Left renal pelvis (tissue), 4 donors: ENCODE data around the gene SLC4A5. TPM values are rescaled to one million over a fixed set of nuclear protein-coding genes. Genes with fewer than 3 reads are reported as not detected.
"Not testable (repeated sequence)": the region's sequence is repeated elsewhere in the genome, so short reads cannot be mapped to it uniquely, and the experiment has no call there.

Experiments used
- DNase-seq, 4 donors: peaks; one replicate each; pipeline ENCODE4 v3.0.0-alpha.2; 2013; ENCODE audit warnings: low read depth in 4 of 4, low spot score in 3 of 4
- polyA plus RNA-seq, 4 donors: library from polyadenylated mRNA; unstranded; fragments of 120-200 nt; gene quantifications; one replicate each; pipeline ENCODE4 v1.2.1, GENCODE V29; 2013; ENCODE audit not compliant: insufficient read length in 4 of 4

SLC4A5 gene
- polyA plus RNA-seq, 4 donors = 1.5 to 3.4 (median 2.3) TPM

DNA sequence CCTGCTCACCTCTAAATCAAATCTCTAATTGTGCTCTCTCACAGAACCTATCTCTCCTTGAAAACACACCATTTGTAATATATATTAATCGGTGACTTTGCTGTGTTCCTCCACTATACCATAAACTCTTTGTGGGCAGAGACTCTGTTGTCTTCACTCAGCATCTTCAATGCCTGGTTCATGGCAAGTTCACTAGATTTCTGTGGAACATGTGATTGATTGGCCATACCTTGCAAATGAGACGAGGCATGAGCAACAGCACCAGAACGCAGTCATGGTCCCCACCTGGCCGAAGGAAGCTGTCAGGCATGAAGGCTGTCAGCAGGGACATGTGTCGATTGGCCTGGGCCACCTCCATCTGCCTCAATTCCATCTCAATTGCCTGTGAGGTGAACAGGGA lies 25.3 kb upstream of the SLC4A5 start:
- DNase-seq = no peak

DNA sequence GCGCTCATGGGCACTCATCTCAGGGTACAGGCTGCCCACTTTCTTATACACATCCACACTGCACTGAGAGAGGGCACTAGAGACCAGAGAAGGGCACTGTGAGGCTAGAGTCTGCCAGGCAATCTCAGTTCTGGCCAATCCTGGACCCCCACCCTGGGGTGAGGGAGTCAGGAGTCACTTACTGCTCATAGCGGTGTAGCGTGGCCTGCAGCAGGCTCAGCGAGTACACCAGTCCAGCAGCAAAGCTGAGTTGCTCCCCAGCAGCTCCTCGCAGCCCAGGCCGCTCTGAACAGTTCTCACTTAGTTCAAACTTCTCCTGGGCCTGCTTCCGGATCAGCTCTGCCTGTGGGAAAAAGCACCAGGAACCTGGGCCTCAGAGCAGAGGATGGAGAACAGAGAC lies 24.6 kb upstream of the SLC4A5 start:
- no peak for DNase-seq

GRCh38 chr2:74366036-74366435 lies 22.8 kb upstream of the SLC4A5 start:
- DNase-seq = no peak

DNA sequence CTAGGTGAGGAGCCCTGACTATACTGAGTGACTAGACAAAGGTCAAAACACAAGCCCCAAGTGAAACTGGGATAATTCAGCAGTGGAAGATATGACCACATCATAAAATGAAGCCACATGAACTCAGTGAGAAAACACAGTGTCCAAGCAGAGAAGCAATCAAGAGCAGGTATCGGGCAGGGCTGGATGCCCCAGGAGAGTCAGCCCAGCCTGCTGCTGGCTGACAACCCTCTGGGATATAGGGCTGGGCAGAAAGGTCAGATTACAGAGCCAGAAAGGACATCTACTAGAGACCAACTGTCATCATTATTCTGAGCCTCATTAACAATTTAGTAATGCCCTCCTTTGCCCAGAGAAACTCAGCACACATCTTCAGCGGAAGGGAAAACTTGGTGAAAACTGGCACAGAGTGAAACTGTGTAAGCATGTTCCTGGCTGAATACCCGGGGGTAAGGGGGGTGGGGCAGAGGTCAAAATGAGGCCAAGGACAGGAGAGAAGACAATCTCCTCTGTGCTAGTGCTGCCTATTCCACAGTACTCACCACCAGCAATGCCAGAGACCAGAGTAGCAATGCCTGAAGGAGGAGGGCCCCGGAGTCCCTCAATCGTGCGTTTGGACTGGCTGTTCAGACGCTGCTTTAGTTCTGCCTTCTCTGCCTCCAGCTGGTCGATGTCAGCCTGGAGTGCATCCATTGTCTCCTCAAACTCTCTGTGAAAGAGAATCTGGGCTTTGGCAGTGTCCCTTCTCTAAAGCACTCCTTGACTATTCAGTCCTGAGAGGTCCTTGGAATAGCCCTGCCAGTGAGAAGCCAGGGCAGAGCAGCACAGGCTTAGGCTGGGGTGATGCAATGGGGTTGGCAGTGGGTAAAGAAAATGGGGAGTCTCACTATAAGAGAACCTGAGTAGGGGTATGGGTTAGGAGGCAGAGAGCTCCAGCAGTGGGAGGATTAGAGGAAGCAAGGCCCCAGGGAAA lies 21.6 kb upstream of the SLC4A5 start:
- DNase-seq = no peak

DNA sequence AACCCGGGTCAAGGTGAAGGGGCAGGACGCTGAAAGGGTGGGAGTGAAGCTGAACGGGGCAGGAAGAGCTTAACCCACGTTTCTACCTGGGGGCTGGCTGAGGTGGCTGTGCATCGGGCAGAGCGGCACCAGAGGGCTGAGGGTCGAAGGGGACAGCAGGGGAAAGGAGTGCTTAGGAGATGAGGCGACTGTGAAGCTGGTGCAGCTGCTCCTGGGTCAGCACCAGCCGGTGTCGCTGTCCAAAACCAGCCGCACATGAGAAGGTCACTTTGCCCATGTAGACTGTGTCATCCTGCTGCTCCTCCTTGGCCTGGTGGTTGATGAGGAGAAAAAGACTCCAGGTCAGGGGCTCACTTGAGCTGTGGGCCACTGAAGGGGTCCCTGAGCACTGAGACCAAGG lies 18.1 kb upstream of the SLC4A5 start:
- DNase-seq = no peak

DNA sequence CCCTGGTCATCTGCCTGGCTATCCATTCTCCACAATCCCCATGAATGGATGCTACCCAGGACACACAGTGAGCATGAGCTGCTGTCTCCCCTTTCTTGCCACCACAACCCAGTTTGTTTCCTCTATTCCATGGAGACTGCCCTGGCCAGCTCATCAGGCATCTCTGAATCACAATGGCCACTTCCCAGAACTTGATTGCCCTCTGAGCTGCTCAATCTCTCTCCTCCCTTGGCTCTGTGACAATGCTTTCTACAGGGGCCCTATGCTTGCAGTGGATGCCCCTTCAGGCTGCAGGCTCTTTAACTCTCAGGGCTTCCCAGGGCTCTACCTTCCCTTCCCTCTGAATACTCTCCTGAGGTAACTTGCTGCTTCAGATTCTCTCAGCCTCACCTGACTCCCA lies 14.4 kb upstream of the SLC4A5 start:
- no peak for DNase-seq

- no peak for DNase-seq
Measured at GRCh38 chr2:74349889-74350288, 6.7 kb upstream of the SLC4A5 start.

DNA sequence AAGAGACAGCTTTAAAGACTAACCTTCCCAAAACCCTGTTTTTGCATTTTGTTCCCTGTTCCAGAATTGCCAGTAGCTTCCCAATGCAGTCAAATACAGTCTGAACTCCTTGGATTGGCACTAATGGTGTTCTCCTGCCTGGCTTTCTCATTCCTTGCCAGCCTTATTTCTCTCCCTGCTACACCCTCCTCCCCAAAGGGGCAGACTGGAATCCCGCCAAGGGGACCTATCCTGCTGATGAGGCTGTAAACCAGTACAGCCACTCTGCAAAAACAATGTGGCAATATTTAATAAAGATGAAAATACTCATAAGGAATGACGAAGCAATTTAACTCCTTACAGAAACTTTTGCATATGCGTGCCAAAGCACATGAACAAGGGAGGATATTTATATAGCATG lies 4.5 kb upstream of the SLC4A5 start:
- no peak for DNase-seq

GRCh38 chr2:74347303-74347702 lies 4.1 kb upstream of the SLC4A5 start:
- no peak for DNase-seq

DNA sequence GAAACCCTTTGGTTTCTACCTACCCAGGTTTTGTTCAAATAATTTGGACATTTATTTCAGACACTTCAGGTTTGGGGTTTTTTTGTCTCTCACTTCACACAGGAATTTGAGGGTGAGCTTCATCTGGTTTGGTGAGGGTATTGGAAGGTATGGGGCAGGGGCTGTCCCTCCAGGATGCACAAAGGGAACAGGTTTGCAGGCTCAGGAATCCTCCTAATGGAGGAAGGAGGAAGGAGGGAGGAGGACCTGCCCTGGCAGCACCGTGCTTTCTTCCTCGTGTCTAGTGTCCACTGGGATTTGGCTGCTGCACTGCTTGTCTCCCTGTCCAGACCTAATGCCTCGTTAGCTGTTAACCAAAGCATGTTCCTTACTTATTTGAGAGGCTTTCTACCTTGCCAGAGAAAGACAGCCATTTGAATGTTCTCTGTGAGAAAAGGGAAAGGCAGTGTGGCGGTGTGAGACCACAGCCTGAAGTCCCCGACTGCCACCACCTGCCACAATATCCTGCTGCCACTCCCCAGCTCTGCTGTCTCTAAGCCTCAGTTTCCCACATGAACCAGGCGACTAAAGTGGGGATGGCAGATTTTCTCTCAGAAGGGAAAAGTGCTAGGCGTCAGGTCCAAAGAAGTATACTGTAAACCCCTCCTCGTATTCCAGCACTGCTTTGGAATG lies 2.2 kb upstream of the SLC4A5 start:
- DNase-seq = no peak

- not testable (repeated sequence) for DNase-seq
Measured at GRCh38 chr2:74336227-74336626, 7.0 kb downstream of the SLC4A5 start.

GRCh38 chr2:74334931-74335333 lies 8.3 kb downstream of the SLC4A5 start:
- DNase-seq = peak; percentile 33 to 56 (median 44)

DNA sequence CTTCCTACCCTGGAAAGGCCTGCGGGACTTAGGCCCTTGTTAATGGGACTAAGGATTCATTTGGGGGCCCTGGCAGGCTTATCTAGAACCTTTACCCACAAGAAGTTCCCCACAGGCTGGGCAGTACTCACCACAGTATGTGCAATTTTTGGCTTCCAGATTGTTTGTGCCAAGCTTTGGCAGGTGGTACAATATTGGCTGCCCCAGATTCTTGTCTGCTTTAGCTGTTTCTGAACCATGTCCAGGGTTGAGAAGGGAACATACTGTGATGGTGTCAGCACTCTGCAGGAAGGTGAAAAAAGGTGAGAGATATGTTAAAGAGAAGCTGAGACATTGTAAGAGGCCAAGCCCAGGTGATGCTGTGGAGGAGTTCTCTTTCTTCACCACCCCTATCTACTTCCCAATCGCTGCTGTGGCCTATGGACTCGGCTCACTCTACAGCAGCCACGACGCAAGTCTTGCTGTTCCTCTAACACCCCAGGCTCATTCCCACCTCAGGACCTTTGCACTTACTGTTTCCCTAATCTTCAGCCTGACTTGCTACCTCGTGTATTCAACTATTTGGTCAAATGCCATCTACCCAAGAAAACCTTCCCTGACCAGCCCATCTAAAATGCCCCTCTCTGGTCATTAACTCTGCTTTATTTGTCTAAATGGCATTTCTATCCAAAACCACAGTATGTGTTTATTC lies 9.2 kb downstream of the SLC4A5 start:
- DNase-seq = no peak

GRCh38 chr2:74333175-74333574 lies 10.0 kb downstream of the SLC4A5 start:
- DNase-seq = no peak

GRCh38 chr2:74332550-74333174 lies 10.6 kb downstream of the SLC4A5 start:
- no peak for DNase-seq

DNA sequence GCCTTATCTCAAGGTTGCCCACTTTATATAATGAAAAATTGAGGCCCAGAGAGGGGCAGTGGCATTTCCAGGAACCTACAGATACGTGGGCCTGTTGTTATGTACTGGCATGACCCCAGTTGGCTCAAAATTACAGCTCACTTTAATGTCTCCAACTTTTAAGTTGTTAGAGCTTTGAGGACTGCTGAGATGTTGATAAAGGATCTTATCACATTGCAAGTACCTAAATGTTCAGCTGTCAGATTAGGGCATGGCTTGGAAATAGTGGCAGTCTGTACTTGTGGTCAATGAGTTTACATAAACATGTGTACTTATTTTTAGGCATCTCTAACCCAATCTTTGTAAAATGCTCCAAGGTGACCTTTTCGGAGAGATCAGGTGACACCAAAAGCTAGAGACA lies 14.6 kb downstream of the SLC4A5 start:
- DNase-seq = no peak

- DNase-seq = no peak
Measured at GRCh38 chr2:74328074-74328473, 15.1 kb downstream of the SLC4A5 start.

DNA sequence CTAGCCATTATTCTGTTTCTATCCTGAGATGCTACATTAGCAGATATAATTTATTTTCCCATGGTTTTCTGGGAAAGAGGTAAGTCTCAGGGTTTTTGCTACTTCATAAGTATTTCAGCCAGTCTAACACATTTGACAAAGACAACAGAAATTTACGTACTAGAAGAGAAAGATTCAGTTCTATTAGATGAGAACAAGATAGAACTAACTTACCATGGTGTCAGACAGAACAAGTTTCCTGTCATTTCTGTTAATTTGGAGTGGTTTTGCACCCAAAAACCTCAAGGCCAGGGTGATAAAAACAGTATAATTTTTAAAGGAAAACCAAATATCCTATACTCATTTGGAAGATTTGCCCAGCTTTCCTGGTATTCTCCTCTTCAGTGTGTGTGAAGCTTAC lies 15.6 kb downstream of the SLC4A5 start:
- no peak for DNase-seq

GRCh38 chr2:74327199-74327598 lies 16.0 kb downstream of the SLC4A5 start:
- no peak for DNase-seq

DNA sequence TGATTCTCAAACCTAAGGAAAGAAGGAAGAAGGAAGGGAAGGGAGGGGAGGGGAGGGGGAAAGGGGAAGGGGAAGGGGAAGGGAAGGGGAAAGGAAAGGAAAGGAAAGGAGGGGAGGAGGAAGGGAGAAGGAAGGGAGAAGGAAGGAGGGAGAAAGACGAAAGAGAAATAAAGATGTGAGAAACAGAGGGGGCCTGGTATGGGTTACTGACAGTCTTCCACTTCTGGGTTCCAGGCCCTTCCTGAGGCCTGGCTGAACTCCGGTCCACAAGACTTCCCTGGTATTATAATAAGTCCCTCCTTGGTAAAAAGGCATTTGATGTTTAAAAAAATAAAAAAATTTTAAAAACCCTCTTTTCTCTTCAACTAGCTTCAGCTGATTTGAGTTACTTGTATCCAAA lies 17.4 kb downstream of the SLC4A5 start:
- DNase-seq = no peak

- DNase-seq = no peak
Measured at GRCh38 chr2:74321737-74322136, 21.5 kb downstream of the SLC4A5 start.
